Mucosa of rectum (tissue), 2 donors: ENCODE results near the gene HOXA1.
"Not testable (repeated sequence)": the region's sequence is repeated elsewhere in the genome, so short reads cannot be mapped to it uniquely, and the experiment has no call there.

Experiments used
- H3K27ac ChIP-seq, 2 donors: one replicate each; pipeline ENCODE4 v1.7.0; 2013; ENCODE audit warnings: inconsistent platforms in 2 of 2, low read depth in 2 of 2, low read length in 2 of 2
- H3K27me3 ChIP-seq, 2 donors: one replicate each; pipeline ENCODE4 v1.7.0; 2013; ENCODE audit warnings: low read length in 2 of 2; ENCODE audit not compliant: control insufficient read depth in 2 of 2, insufficient read depth in 2 of 2
- H3K36me3 ChIP-seq, 2 donors: one replicate each; pipeline ENCODE4 v1.7.0; 2013; ENCODE audit warnings: low read length in 2 of 2; ENCODE audit not compliant: control insufficient read depth in 2 of 2, insufficient read depth in 2 of 2
- H3K4me1 ChIP-seq, 2 donors: one replicate each; pipeline ENCODE4 v1.7.0; 2013; ENCODE audit warnings: low read length in 2 of 2, mild to moderate bottlenecking in 1 of 2; ENCODE audit not compliant: control insufficient read depth in 2 of 2, insufficient read depth in 2 of 2
- H3K4me3 ChIP-seq, 2 donors: one replicate each; pipeline ENCODE4 v1.7.0; 2013; ENCODE audit warnings: low read length in 2 of 2
- H3K9ac ChIP-seq, 2 donors: one replicate each; pipeline ENCODE4 v1.7.0; 2013; ENCODE audit warnings: low read length in 2 of 2, low read depth in 1 of 2, mild to moderate bottlenecking in 1 of 2
- H3K9me3 ChIP-seq, 2 donors: one replicate each; pipeline ENCODE4 v1.7.0; 2013; ENCODE audit warnings: low read length in 2 of 2; ENCODE audit not compliant: control insufficient read depth in 2 of 2
- donor health status: healthy.
- donor health status: Normal muscosa, but diverticular disease.

HOXA1 gene

GRCh38 chr7:27045066-27045465, 50.7 kb downstream of the HOXA1 start:
- not testable (repeated sequence) for H3K27ac ChIP-seq, H3K36me3 ChIP-seq, H3K9ac ChIP-seq, H3K27me3 ChIP-seq, H3K9me3 ChIP-seq, H3K4me3 ChIP-seq, H3K4me1 ChIP-seq
